Mammary epithelial cell (primary cell): ENCODE measurements around the gene CEP72.

Source experiments
- EZH2 ChIP-seq: IDR thresholded peaks from 2 replicates; pipeline ENCODE4 v1.6.1; 2012; ENCODE audit warnings: low read length, inconsistent platforms, borderline replicate concordance
- TF ChIP-seq, protein P1 (sequence below), 2 donors: IDR thresholded peaks in 1 of 2; conservative IDR thresholded peaks in 1 of 2; 2 replicates each; pipeline ENCODE4 v1.5.1; 2011 to 2012; ENCODE audit warnings: inconsistent platforms in 2 of 2, low read length in 2 of 2, mild to moderate bottlenecking in 2 of 2, control low read depth in 1 of 2, low read depth in 1 of 2; ENCODE audit not compliant: insufficient read depth in 1 of 2; ENCODE audit errors: extremely low read depth in 1 of 2

DNA sequence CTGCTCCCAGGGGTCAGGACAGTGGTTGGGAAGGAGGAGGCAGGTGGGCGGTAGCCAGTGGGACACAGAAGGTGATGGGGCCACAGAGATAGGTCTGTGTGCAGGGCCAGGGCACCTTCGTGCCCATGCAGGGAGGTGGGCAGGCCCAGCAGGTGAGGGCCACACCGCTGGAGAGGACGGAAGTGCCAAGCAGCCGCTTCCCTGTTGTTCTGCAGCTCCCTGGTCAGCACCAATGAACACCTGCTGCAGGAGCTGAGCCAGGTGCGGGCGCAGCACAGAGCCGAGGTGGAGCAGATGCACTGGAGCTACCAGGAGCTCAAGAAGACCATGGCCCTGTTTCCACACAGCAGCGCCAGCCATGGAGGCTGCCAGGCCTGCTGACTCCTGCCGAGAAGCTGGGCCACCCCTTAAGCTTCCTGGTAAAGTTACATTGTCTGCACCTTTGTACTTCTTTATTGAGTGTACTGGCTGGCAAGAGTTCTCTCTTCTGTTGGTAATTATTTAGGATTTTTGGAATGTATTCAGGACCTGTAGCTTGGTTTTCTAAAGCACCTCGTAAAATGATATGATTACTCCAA is 40.7 kb downstream of the CEP72 start:
- TF ChIP-seq, protein P1, sequence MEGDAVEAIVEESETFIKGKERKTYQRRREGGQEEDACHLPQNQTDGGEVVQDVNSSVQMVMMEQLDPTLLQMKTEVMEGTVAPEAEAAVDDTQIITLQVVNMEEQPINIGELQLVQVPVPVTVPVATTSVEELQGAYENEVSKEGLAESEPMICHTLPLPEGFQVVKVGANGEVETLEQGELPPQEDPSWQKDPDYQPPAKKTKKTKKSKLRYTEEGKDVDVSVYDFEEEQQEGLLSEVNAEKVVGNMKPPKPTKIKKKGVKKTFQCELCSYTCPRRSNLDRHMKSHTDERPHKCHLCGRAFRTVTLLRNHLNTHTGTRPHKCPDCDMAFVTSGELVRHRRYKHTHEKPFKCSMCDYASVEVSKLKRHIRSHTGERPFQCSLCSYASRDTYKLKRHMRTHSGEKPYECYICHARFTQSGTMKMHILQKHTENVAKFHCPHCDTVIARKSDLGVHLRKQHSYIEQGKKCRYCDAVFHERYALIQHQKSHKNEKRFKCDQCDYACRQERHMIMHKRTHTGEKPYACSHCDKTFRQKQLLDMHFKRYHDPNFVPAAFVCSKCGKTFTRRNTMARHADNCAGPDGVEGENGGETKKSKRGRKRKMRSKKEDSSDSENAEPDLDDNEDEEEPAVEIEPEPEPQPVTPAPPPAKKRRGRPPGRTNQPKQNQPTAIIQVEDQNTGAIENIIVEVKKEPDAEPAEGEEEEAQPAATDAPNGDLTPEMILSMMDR (conservative IDR thresholded peaks at IDR 0.05 in 1 of 2, IDR thresholded peaks at IDR 0.05 in 1 of 2; ENCODE audit: extremely low read depth in 1 of 2, insufficient read depth in 1 of 2, low read depth in 1 of 2, low read length in 2 of 2), result no peak
- no peak for TF ChIP-seq EZH2
